Neuronal stem cell (in vitro differentiated cells): Measurements from ENCODE around the gene SBDS.
"Not testable (repeated sequence)": the region's sequence is repeated elsewhere in the genome, so short reads cannot be mapped to it uniquely, and the experiment has no call there.

Experiments
- DNase-seq: peaks from one replicate; pipeline ENCODE4 v3.0.0-alpha.2; 2013; ENCODE audit warnings: low spot score
- H2AFZ ChIP-seq: one replicate; pipeline ENCODE4 v1.6.1; 2013; ENCODE audit warnings: mild to moderate bottlenecking, low read length, inconsistent platforms
- H2AK5ac ChIP-seq: 2 replicates; pipeline ENCODE4 v1.6.1; 2013; ENCODE audit warnings: low read depth, mild to moderate bottlenecking, inconsistent platforms, low read length, moderate library complexity, mixed read lengths
- H2BK120ac ChIP-seq: 2 replicates; pipeline ENCODE4 v1.6.1; 2013; ENCODE audit warnings: low read depth, mild to moderate bottlenecking, inconsistent platforms, low read length, moderate library complexity, mixed read lengths
- H2BK12ac ChIP-seq: one replicate; pipeline ENCODE4 v1.6.1; 2013; ENCODE audit warnings: low read length, inconsistent platforms
- H2BK15ac ChIP-seq: 2 replicates; pipeline ENCODE4 v1.6.1; 2013; ENCODE audit warnings: mild to moderate bottlenecking, low read length, inconsistent platforms, mixed read lengths
- H2BK5ac ChIP-seq: one replicate; pipeline ENCODE4 v1.6.1; 2013; ENCODE audit warnings: inconsistent platforms, mild to moderate bottlenecking, low read length, moderate library complexity
- H3K14ac ChIP-seq: one replicate; pipeline ENCODE4 v1.6.1; 2013; ENCODE audit warnings: low read length, inconsistent platforms
- H3K18ac ChIP-seq: 2 replicates; pipeline ENCODE4 v1.6.1; 2013; ENCODE audit warnings: low read length, inconsistent platforms
- H3K23ac ChIP-seq: 2 replicates; pipeline ENCODE4 v1.6.1; 2013; ENCODE audit warnings: low read depth, mild to moderate bottlenecking, mixed read lengths, low read length, inconsistent platforms; ENCODE audit not compliant: poor library complexity
- H3K27ac ChIP-seq: replicated peaks from 3 replicates; pipeline ENCODE4 v1.5.1; 2013; ENCODE audit warnings: low read length, inconsistent platforms
- H3K27me3 ChIP-seq, 3 experiments: 2 replicates each; pipeline ENCODE4 v1.6.1; 2013; ENCODE audit warnings: low read length in 3 of 3, mild to moderate bottlenecking in 2 of 3, inconsistent platforms in 1 of 3, low read depth in 1 of 3, mixed read lengths in 1 of 3, moderate library complexity in 1 of 3; ENCODE audit not compliant: control insufficient read depth in 3 of 3, insufficient read depth in 3 of 3
- H3K36me3 ChIP-seq, 2 donors: replicated peaks in 1 of 2; 2 replicates each; pipeline ENCODE4 v1.6.1; 2013; ENCODE audit warnings: low read length in 2 of 2; ENCODE audit not compliant: control insufficient read depth in 2 of 2, insufficient read depth in 2 of 2
- H3K4ac ChIP-seq: 2 replicates; pipeline ENCODE4 v1.6.1; 2013; ENCODE audit warnings: inconsistent platforms, mild to moderate bottlenecking, low read length, moderate library complexity
- H3K4me1 ChIP-seq, 2 donors: 1 replicate in 1 of 2; 2 replicates in 1 of 2; pipeline ENCODE4 v1.6.1; 2013; ENCODE audit warnings: low read length in 2 of 2, low read depth in 1 of 2; ENCODE audit not compliant: control insufficient read depth in 2 of 2, insufficient read depth in 1 of 2
- H3K4me2 ChIP-seq: one replicate; pipeline ENCODE4 v1.6.1; 2013; ENCODE audit warnings: mild to moderate bottlenecking, low read length, inconsistent platforms; ENCODE audit not compliant: insufficient read depth, poor library complexity, severe bottlenecking
- H3K4me3 ChIP-seq, 2 donors: 2 replicates each; pipeline ENCODE4 v1.5.1; 2013; ENCODE audit warnings: low read length in 2 of 2, mild to moderate bottlenecking in 2 of 2, inconsistent platforms in 1 of 2, moderate library complexity in 1 of 2
- H3K79me1 ChIP-seq: one replicate; pipeline ENCODE4 v1.6.1; 2013; ENCODE audit warnings: low read depth, mild to moderate bottlenecking, inconsistent platforms, low read length, moderate library complexity
- H3K9ac ChIP-seq: one replicate; pipeline ENCODE4 v1.6.1; 2013; ENCODE audit warnings: mild to moderate bottlenecking, low read depth, low read length, inconsistent platforms; ENCODE audit not compliant: poor library complexity
- H3K9me3 ChIP-seq, 2 donors: replicated peaks in 1 of 2; 2 replicates each; pipeline versions ENCODE3 to v1.6.1; 2013; ENCODE audit warnings: low read length in 2 of 2, mild to moderate bottlenecking in 2 of 2, inconsistent platforms in 1 of 2, low read depth in 1 of 2, mixed read lengths in 1 of 2, moderate library complexity in 1 of 2; ENCODE audit not compliant: control insufficient read depth in 2 of 2, insufficient read depth in 1 of 2
- H4K8ac ChIP-seq: one replicate; pipeline ENCODE4 v1.6.1; 2013; ENCODE audit warnings: low read depth, mild to moderate bottlenecking, inconsistent platforms, low read length, moderate library complexity
- H4K91ac ChIP-seq: one replicate; pipeline ENCODE4 v1.6.1; 2013; ENCODE audit warnings: low read length, low read depth, mild to moderate bottlenecking, inconsistent platforms; ENCODE audit not compliant: poor library complexity
- WGBS, 2 donors: extraction: QIAGEN DNeasy Blood & Tissue Kit; methylation state at CpG; one replicate each; pipeline ENCODE4 v1.1.7; 2013; ENCODE audit warnings: missing lambda C conversion rate in 2 of 2, mixed read lengths in 1 of 2; ENCODE audit not compliant: insufficient read length in 2 of 2, insufficient replicate concordance in 1 of 2; ENCODE audit errors: extremely low coverage in 2 of 2; 5-methylcytosine and 5-hydroxymethylcytosine counted together

Gene SBDS

GRCh38 chr7:66979013-66979412 lies 16.4 kb downstream of the SBDS start:
- not testable (repeated sequence) for H2AK5ac ChIP-seq, H3K27ac ChIP-seq, H3K18ac ChIP-seq, H4K8ac ChIP-seq, H2BK12ac ChIP-seq, H3K27me3 ChIP-seq, DNase-seq, H2BK120ac ChIP-seq, H4K91ac ChIP-seq, H3K4me1 ChIP-seq, H3K4me3 ChIP-seq, H3K4me2 ChIP-seq, H2AFZ ChIP-seq, H3K4ac ChIP-seq, H3K9ac ChIP-seq, H2BK5ac ChIP-seq, H2BK15ac ChIP-seq, H3K23ac ChIP-seq, H3K9me3 ChIP-seq, H3K14ac ChIP-seq, H3K36me3 ChIP-seq, H3K79me1 ChIP-seq
- no CpG with 5 or more reads among the region's 2 CpGs for WGBS, 2 donors

DNA sequence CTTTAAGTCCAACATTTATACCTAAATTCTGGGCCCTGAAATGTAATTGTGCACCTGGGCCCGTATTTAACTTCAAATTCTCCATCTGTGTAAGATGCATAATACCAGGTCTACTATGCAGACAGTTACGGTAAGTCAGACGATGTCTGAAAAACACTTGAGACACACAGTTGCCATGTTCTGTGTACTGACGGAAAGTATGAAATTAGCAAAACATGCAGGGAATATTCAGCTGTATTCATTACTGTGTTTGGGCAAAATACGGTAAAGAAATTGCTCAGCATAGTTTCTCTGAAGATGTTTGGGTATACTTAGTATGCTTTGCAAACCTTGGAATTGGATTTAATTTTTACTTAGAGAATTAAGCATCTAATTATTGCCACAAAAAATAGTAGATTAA lies 17.1 kb downstream of the SBDS start:
- H4K8ac ChIP-seq, H3K4ac ChIP-seq, H3K4me2 ChIP-seq, H3K4me3 ChIP-seq, H3K14ac ChIP-seq, H3K18ac ChIP-seq, H3K9ac ChIP-seq, H3K27ac ChIP-seq, DNase-seq, H3K36me3 ChIP-seq, H2AK5ac ChIP-seq, H3K4me1 ChIP-seq, H2BK120ac ChIP-seq, H3K23ac ChIP-seq, H2AFZ ChIP-seq, H4K91ac ChIP-seq, H3K27me3 ChIP-seq, H2BK5ac ChIP-seq, H3K9me3 ChIP-seq, H2BK12ac ChIP-seq, H3K79me1 ChIP-seq, H2BK15ac ChIP-seq: not testable (repeated sequence)
- WGBS, 2 donors, result no CpG with 5 or more reads among the region's 5 CpGs

DNA sequence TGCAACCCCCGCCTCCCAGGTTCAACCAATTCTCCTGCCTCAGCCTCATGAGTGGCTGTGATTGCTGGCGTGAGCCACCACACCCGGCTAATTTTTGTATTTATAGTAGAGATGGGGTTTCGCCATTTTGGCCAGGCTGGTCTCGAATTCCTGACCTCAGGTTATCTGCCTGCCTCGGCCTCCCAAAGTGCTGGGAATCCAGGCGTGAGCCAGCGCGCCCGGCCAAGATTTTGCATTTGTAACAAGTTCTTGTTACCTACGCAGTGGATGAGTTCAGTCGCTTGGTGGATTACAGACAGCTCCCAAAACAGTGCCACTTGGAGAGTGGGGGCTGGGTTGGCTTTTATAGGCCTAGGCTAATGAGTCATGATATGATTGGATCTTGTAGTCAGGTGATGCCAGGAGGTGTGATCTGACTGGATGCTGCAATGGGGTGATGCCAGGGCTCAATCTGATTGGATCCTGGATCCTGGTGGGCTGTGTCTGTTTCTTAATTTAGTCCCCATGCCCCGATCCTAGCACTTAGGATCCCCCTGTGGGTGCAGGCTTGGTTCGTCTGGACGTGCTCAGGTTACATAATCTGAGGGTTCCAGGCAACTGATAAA lies 20.3 kb downstream of the SBDS start:
- Histone ChIP-seq H3K27me3 (no peaks in the 10 kb centered on the region), H4K91ac (no peak overlapping the region), H3K18ac (no peak overlapping the region), H3K4me1 (no peaks in the 10 kb centered on the region), H3K79me1 (no peaks in the 10 kb centered on the region), H3K4me3 (no peak overlapping the region), H3K4ac (no peak overlapping the region), H2AK5ac (no peak overlapping the region), H3K23ac (no peak overlapping the region), H2BK5ac (no peak overlapping the region), H3K9ac (no peak overlapping the region), H2BK15ac (no peak overlapping the region), H3K14ac (no peak overlapping the region), H3K4me2 (no peak overlapping the region), H4K8ac (no peak overlapping the region), H3K27ac (no peak overlapping the region), H3K36me3 (no peaks in the 10 kb centered on the region), H2BK120ac (no peak overlapping the region), H2BK12ac (no peak overlapping the region), H3K9me3 (no peaks in the 10 kb centered on the region), H2AFZ (peak overlapping the region; percentile 28)
- DNase-seq, result no peak
- WGBS, 2 donors, result no CpG with 5 or more reads among the region's 15 CpGs

- Histone ChIP-seq H3K27me3 (no peaks in the 10 kb centered on the region), H3K4me3 (no peak overlapping the region), H3K18ac (no peak overlapping the region), H2BK12ac (no peak overlapping the region), H3K4me2 (no peak overlapping the region), H2AK5ac (no peak overlapping the region), H4K8ac (no peak overlapping the region), H3K4me1 (no peaks in the 10 kb centered on the region), H3K36me3 (no peaks in the 10 kb centered on the region), H2BK120ac (no peak overlapping the region), H3K4ac (no peak overlapping the region), H3K9me3 (peaks cover 0 to 2% of the 10 kb centered on the region in 2 donors), H3K79me1 (no peaks in the 10 kb centered on the region), H2AFZ (peak overlapping the region; percentile 25), H3K9ac (no peak overlapping the region), H3K14ac (peak overlapping the region; percentile 32), H3K27ac (no peak overlapping the region), H3K23ac (no peak overlapping the region), H2BK15ac (no peak overlapping the region), H2BK5ac (no peak overlapping the region), H4K91ac (no peak overlapping the region)
- WGBS, 2 donors, result no CpG with 5 or more reads among the region's 5 CpGs
- no peak for DNase-seq
These were observed 25.1 kb downstream of the SBDS start for GRCh38 chr7:66970310-66970709.
